ENCODE data around the gene DVL2. TPM values are rescaled to one million over a fixed set of nuclear protein-coding genes. Genes with fewer than 3 reads are reported as not detected.

Gene DVL2
- total and polyA plus RNA-seq, 2 of the 13 experiments (the other 11 are each of a cell fraction or from before 2014, with no cell fraction given): 5.7 to 38.2 TPM

DNA sequence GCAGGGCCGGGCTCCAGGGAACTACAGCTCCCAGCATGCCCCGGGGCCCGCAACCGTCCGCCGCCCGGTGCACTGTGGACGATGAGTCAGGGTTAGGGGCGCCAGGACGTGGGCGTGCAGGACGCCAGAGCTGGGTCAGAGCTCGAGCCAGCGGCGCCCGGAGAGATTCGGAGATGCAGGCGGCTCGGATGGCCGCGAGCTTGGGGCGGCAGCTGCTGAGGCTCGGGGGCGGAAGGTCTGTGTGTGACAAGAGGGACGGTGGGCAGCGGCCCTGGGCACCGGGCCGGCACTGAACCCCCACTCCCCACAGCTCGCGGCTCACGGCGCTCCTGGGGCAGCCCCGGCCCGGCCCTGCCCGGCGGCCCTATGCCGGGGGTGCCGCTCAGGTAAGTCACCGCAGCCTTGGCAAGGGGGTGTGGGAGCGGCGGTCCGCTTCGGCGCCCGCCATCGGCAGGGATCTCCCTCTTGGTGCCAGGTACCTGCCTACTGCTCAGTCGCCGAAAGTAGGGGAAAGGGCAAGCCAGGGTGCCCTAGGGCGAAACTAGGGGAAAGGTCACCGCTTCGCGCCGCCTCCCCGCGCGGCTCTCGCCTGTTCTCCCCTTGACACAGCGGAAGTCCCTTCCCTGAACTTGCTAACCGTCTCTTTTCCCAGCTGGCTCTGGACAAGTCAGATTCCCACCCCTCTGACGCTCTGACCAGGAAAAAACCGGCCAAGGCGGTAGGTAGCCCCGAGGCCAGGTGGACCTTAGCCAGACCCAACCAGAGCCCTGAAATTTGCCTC is 14.3 kb downstream of the DVL2 start, which contains the start of the genes ACADVL and DLG4 (continued):
- no peak for TF ChIP-seq ZNF12 (CRISPR knock-in tag; IDR thresholded peaks at IDR 0.05)
- 0 out of 2 replicates have a peak, but pooled peaks have one; percentile 51 for TF ChIP-seq ZNF639 (CRISPR knock-in tag; conservative IDR thresholded peaks at IDR 0.05)
- TF ChIP-seq YEATS4 (CRISPR knock-in tag; IDR thresholded peaks at IDR 0.05; ENCODE audit: borderline replicate concordance): no peak
- peak; percentile 52; the same call in 1 of the 2 replicates for TF ChIP-seq ZNF780A (CRISPR knock-in tag; IDR thresholded peaks at IDR 0.05)
- TF ChIP-seq SIX1 (CRISPR knock-in tag; IDR thresholded peaks at IDR 0.05; ENCODE audit: borderline replicate concordance): no peak
- no peak for TF ChIP-seq ZNF773 (CRISPR knock-in tag; IDR thresholded peaks at IDR 0.05; ENCODE audit: borderline replicate concordance)
- peak; percentile 31; the same call in 1 of the 2 replicates for TF ChIP-seq ZNF792 (CRISPR knock-in tag; IDR thresholded peaks at IDR 0.05)
- TF ChIP-seq NCOR1 (IDR thresholded peaks at IDR 0.05; ENCODE audit: borderline replicate concordance, low read length): peak; percentile 15; the same call in 1 of the 2 replicates
- no peak for TF ChIP-seq FOXP1 (IDR thresholded peaks at IDR 0.05)
- TF ChIP-seq FOXP1 (CRISPR knock-in tag; IDR thresholded peaks at IDR 0.05): no peak
- peak; percentile 84 for TF ChIP-seq POGK (CRISPR knock-in tag; conservative IDR thresholded peaks at IDR 0.05)
- TF ChIP-seq, protein P1, sequence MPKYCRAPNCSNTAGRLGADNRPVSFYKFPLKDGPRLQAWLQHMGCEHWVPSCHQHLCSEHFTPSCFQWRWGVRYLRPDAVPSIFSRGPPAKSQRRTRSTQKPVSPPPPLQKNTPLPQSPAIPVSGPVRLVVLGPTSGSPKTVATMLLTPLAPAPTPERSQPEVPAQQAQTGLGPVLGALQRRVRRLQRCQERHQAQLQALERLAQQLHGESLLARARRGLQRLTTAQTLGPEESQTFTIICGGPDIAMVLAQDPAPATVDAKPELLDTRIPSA (CRISPR knock-in tag; IDR thresholded peaks at IDR 0.05; ENCODE audit: borderline replicate concordance): no peak
- TF ChIP-seq ZBTB7B (CRISPR knock-in tag; IDR thresholded peaks at IDR 0.05): peak; percentile 73
- peak; percentile 14; the same call in 1 of the 2 replicates for TF ChIP-seq MEF2D (CRISPR knock-in tag; IDR thresholded peaks at IDR 0.05)
- TF ChIP-seq TBL1XR1 (IDR thresholded peaks at IDR 0.05; ENCODE audit: borderline replicate concordance, low read length, partially characterized antibody): peak; percentile 20
- TF ChIP-seq KAT8 (CRISPR knock-in tag; IDR thresholded peaks at IDR 0.05): peak; percentile 65
- TF ChIP-seq HDAC1 (CRISPR knock-in tag; IDR thresholded peaks at IDR 0.05): peak; percentile 52
- TF ChIP-seq, protein P2, sequence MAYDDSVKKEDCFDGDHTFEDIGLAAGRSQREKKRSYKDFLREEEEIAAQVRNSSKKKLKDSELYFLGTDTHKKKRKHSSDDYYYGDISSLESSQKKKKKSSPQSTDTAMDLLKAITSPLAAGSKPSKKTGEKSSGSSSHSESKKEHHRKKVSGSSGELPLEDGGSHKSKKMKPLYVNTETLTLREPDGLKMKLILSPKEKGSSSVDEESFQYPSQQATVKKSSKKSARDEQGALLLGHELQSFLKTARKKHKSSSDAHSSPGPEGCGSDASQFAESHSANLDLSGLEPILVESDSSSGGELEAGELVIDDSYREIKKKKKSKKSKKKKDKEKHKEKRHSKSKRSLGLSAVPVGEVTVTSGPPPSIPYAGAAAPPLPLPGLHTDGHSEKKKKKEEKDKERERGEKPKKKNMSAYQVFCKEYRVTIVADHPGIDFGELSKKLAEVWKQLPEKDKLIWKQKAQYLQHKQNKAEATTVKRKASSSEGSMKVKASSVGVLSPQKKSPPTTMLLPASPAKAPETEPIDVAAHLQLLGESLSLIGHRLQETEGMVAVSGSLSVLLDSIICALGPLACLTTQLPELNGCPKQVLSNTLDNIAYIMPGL (CRISPR knock-in tag; IDR thresholded peaks at IDR 0.05; ENCODE audit: borderline replicate concordance in 1 of 2, low read depth in 1 of 2): peak; percentile 42 to 71; a peak in 2 of 4 replicates
- 0 out of 2 replicates have a peak, but pooled peaks have one; percentile 46 for TF ChIP-seq ZNF546 (CRISPR knock-in tag; conservative IDR thresholded peaks at IDR 0.05)
- TF ChIP-seq TFDP1 (CRISPR knock-in tag; IDR thresholded peaks at IDR 0.05; ENCODE audit: borderline replicate concordance): peak; percentile 47; the same call in 1 of the 2 replicates
- TF ChIP-seq POLR2G (IDR thresholded peaks at IDR 0.05; ENCODE audit: low read depth, low read length): peak; percentile 88
- TF ChIP-seq RBM22 (optimal IDR thresholded peaks at IDR 0.05; ENCODE audit: low read length): peak; percentile 21

All from HepG2 (cell line).